SKM-1 treated with dmso at 0.1 percent for 144 hours (cell line): ENCODE measurements around the gene DHRSX.
"Not testable (repeated sequence)": the region's sequence is repeated elsewhere in the genome, so short reads cannot be mapped to it uniquely, and the experiment has no call there.

Experiments
- DNase-seq: peaks from one replicate; lab custom pipeline; 2025; ENCODE audit not compliant: unreplicated experiment; lab: John Stamatoyannopoulos, UW

The DHRSX gene

GRCh38 chrX:2266445-2267349, 234.1 kb downstream of the DHRSX start:
- no peak for DNase-seq

GRCh38 chrX:2265658-2266444, 234.9 kb downstream of the DHRSX start:
- not testable (repeated sequence) for DNase-seq

- DNase-seq, result no peak
Observed at GRCh38 chrX:2264179-2265030, 236.4 kb downstream of the DHRSX start.

- no peak for DNase-seq
Observed at GRCh38 chrX:2263203-2263602, 237.6 kb downstream of the DHRSX start.

- no peak for DNase-seq
Observed at GRCh38 chrX:2262668-2263055, 238.1 kb downstream of the DHRSX start.

GRCh38 chrX:2261831-2262667, 238.7 kb downstream of the DHRSX start:
- DNase-seq, result no peak

- no peak for DNase-seq
Observed at GRCh38 chrX:2252331-2253065, 248.3 kb downstream of the DHRSX start.

- DNase-seq, result no peak
Observed at GRCh38 chrX:2251211-2251610, 249.6 kb downstream of the DHRSX start.

- no peak for DNase-seq
Observed at GRCh38 chrX:2243913-2244460, 256.8 kb downstream of the DHRSX start.

- DNase-seq, result no peak
Observed at GRCh38 chrX:2242980-2243379, 257.8 kb downstream of the DHRSX start.

GRCh38 chrX:2242326-2242725, 258.4 kb downstream of the DHRSX start:
- no peak for DNase-seq

GRCh38 chrX:2241496-2241895, 259.3 kb downstream of the DHRSX start:
- DNase-seq, result not testable (repeated sequence)

GRCh38 chrX:2240761-2241160, 260.0 kb downstream of the DHRSX start:
- not testable (repeated sequence) for DNase-seq

- no peak for DNase-seq
Observed at GRCh38 chrX:2237976-2238375, 262.8 kb downstream of the DHRSX start.

- no peak for DNase-seq
Observed at GRCh38 chrX:2231570-2232192, 269.1 kb downstream of the DHRSX start.

GRCh38 chrX:2230457-2230856, 270.3 kb downstream of the DHRSX start:
- no peak for DNase-seq

- no peak for DNase-seq
Observed at GRCh38 chrX:2228536-2228935, 272.2 kb downstream of the DHRSX start.

- no peak for DNase-seq
Observed at GRCh38 chrX:2226906-2227656, 273.7 kb downstream of the DHRSX start.
